Measurements from ENCODE around the gene HIVEP3.
"Not testable (repeated sequence)": the region's sequence is repeated elsewhere in the genome, so short reads cannot be mapped to it uniquely, and the experiment has no call there.

Gene HIVEP3

DNA sequence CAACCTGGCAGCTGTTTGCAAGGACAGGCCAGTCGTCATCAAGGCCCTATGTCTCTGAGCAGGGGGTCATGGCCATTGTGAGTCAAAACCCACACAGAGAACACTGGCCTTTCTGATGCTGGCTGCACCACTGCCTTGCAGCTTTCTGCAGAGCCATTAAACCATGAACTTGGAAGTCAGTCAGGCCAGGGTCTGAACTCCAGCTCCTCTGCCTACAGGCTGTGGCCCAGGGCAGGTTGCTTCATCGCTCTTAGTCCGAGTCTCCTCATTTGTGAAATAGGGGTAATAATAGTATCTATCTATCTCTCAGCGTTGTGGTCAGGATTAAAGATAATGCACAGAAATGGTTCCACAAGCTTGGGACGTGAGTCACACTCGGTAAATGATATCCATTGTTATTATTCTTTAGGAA is 35.8 kb upstream of the HIVEP3 start:
- Histone ChIP-seq H3K4me3 (ENCODE audit: control insufficient read depth in 1 of 7, extremely low read depth in 1 of 7, insufficient read depth in 4 of 7, low read depth in 2 of 7, low read length in 6 of 7) (no peak overlapping the region), H3K9me3 (ENCODE audit: control extremely low read depth in 1 of 5, control insufficient read depth in 4 of 5, insufficient read depth in 2 of 5, low read depth in 1 of 5, low read length in 4 of 5) (peaks cover 0 to 10% (median 0%) of the 10 kb centered on the region in 5 experiments), H3K27ac (ENCODE audit: insufficient read depth in 1 of 2, low read depth in 1 of 2, low read length in 2 of 2, poor library complexity in 1 of 2, severe bottlenecking in 2 of 2) (no peak overlapping the region), H3K36me3 (ENCODE audit: control insufficient read depth in 4 of 4, insufficient read depth in 4 of 4, low read length in 3 of 4) (no peaks in the 10 kb centered on the region), H3K4me1 (ENCODE audit: control extremely low read depth in 1 of 4, control insufficient read depth in 4 of 4, insufficient read depth in 4 of 4, low read length in 3 of 4) (peaks cover 0 to 14% (median 9%) of the 10 kb centered on the region in 4 experiments), H3K27me3 (replicated peaks in 2 of 5; ENCODE audit: control insufficient read depth in 4 of 5, insufficient read depth in 5 of 5, low read length in 4 of 5) (no peaks in the 10 kb centered on the region)
- 100% methylated on average over 5 of the region's 6 CpGs for WGBS (ENCODE audit: insufficient coverage)
- CTCF ChIA-PET: interaction anchor here (1.0 kb wide), 1 partner anchor 35 kb away, joined by 3 read pairs; no protein-coding TSS in a partner anchor
- no peak for DNase-seq
- POLR2A ChIA-PET: no interaction called here

DNA sequence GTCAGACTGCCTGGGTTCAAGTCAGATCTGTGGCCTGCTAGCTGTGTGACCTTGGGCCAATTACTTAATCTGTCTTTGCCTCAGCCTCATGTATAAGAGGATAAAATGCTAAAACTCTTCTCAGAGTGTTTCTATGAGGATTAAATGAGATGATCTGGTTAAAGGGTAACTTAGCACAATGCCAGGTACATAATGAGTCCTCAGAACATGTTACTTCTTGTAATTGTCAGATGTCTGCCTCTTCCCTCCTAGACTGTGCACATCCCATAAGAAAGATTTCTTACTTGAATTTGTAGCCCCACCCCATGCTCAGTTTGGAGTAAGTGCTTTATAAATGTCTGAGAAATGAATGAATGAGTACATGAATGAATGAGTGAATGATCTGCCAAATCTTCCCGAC is 34.6 kb upstream of the HIVEP3 start:
- Histone ChIP-seq H3K27me3 (replicated peaks in 2 of 5; ENCODE audit: control insufficient read depth in 4 of 5, insufficient read depth in 5 of 5, low read length in 4 of 5) (no peaks in the 10 kb centered on the region), H3K4me1 (ENCODE audit: control extremely low read depth in 1 of 4, control insufficient read depth in 4 of 4, insufficient read depth in 4 of 4, low read length in 3 of 4) (peaks cover 0 to 14% (median 9%) of the 10 kb centered on the region in 4 experiments), H3K36me3 (ENCODE audit: control insufficient read depth in 4 of 4, insufficient read depth in 4 of 4, low read length in 3 of 4) (no peaks in the 10 kb centered on the region), H3K9me3 (ENCODE audit: control extremely low read depth in 1 of 5, control insufficient read depth in 4 of 5, insufficient read depth in 2 of 5, low read depth in 1 of 5, low read length in 4 of 5) (peaks cover 0 to 13% (median 0%) of the 10 kb centered on the region in 5 experiments), H3K27ac (ENCODE audit: insufficient read depth in 1 of 2, low read depth in 1 of 2, low read length in 2 of 2, poor library complexity in 1 of 2, severe bottlenecking in 2 of 2) (no peak overlapping the region), H3K4me3 (ENCODE audit: control insufficient read depth in 1 of 7, extremely low read depth in 1 of 7, insufficient read depth in 4 of 7, low read depth in 2 of 7, low read length in 6 of 7) (no peak overlapping the region)
- ChIA-PET POLR2A (no interaction called here), CTCF (no interaction called here)
- DNase-seq: no peak
- WGBS (ENCODE audit: insufficient coverage): no CpG with 5 or more reads among the region's 1 CpG

- 100% methylated on average over 2 of the region's 2 CpGs for WGBS (ENCODE audit: insufficient coverage)
- CTCF ChIA-PET: no interaction called here
- no peak for DNase-seq
- Histone ChIP-seq H3K27ac (ENCODE audit: insufficient read depth in 1 of 2, low read depth in 1 of 2, low read length in 2 of 2, poor library complexity in 1 of 2, severe bottlenecking in 2 of 2) (no peak overlapping the region), H3K27me3 (replicated peaks in 2 of 5; ENCODE audit: control insufficient read depth in 4 of 5, insufficient read depth in 5 of 5, low read length in 4 of 5) (no peaks in the 10 kb centered on the region), H3K4me3 (ENCODE audit: control insufficient read depth in 1 of 7, extremely low read depth in 1 of 7, insufficient read depth in 4 of 7, low read depth in 2 of 7, low read length in 6 of 7) (no peak overlapping the region), H3K4me1 (ENCODE audit: control extremely low read depth in 1 of 4, control insufficient read depth in 4 of 4, insufficient read depth in 4 of 4, low read length in 3 of 4) (peaks cover 0 to 14% (median 9%) of the 10 kb centered on the region in 4 experiments), H3K9me3 (ENCODE audit: control extremely low read depth in 1 of 5, control insufficient read depth in 4 of 5, insufficient read depth in 2 of 5, low read depth in 1 of 5, low read length in 4 of 5) (peaks cover 0 to 16% (median 1%) of the 10 kb centered on the region in 5 experiments), H3K36me3 (ENCODE audit: control insufficient read depth in 4 of 4, insufficient read depth in 4 of 4, low read length in 3 of 4) (no peaks in the 10 kb centered on the region)
- POLR2A ChIA-PET: no interaction called here
Measured at GRCh38 chr1:41952208-41952607, 33.5 kb upstream of the HIVEP3 start.

DNA sequence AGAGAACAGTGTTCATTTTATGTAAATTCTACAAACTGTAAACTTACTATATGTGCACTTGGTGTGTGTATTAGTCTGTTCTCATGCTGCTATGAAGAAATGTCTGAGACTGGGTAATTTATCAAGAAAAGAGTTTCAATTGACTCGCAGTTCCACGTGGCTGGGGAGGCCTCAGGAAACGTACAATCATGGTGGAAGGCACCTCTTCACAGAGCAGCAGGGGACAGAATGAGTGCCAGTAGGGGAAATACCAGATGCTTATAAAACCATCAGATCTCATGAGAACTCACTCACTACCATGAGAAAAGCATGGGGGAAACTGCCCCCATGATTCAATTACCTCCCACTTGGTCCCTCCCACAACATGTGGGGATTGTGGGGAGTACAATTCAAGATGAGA is 32.8 kb upstream of the HIVEP3 start:
- Histone ChIP-seq H3K9me3 (ENCODE audit: control extremely low read depth in 1 of 5, control insufficient read depth in 4 of 5, insufficient read depth in 2 of 5, low read depth in 1 of 5, low read length in 4 of 5) (peaks cover 0 to 20% (median 1%) of the 10 kb centered on the region in 5 experiments), H3K4me1 (ENCODE audit: control extremely low read depth in 1 of 4, control insufficient read depth in 4 of 4, insufficient read depth in 4 of 4, low read length in 3 of 4) (peaks cover 0 to 14% (median 9%) of the 10 kb centered on the region in 4 experiments)
- DNase-seq; H3K4me3 ChIP-seq (ENCODE audit: control insufficient read depth in 1 of 7, extremely low read depth in 1 of 7, insufficient read depth in 4 of 7, low read depth in 2 of 7, low read length in 6 of 7); CTCF ChIA-PET; H3K27ac ChIP-seq (ENCODE audit: insufficient read depth in 1 of 2, low read depth in 1 of 2, low read length in 2 of 2, poor library complexity in 1 of 2, severe bottlenecking in 2 of 2); H3K36me3 ChIP-seq (ENCODE audit: control insufficient read depth in 4 of 4, insufficient read depth in 4 of 4, low read length in 3 of 4); POLR2A ChIA-PET; H3K27me3 ChIP-seq (replicated peaks in 2 of 5; ENCODE audit: control insufficient read depth in 4 of 5, insufficient read depth in 5 of 5, low read length in 4 of 5): not testable (repeated sequence)
- 100% methylated on average over 3 of the region's 3 CpGs for WGBS (ENCODE audit: insufficient coverage)

DNA sequence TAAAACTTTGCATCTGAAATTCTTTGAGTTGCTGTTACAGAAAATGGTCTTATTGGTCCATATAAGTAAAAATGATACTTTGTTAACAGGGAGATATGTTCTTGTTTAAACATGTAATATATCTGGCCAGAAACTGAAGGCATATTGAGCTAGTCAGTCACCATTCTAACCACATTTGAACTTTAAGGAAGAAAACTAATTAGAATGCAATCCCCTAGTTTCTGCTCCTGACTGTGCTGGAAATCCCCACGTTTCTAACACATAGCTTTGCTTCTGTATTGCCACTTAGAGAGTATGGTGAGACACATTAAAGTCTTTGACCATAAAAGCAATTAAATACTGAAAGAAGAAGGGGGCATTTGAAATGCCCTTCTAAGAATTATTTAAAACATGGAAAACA is 32.1 kb upstream of the HIVEP3 start:
- ChIA-PET POLR2A (no interaction called here), CTCF (interaction anchor here (0.6 kb wide), 1 partner anchor 1492 kb away, joined by 3 read pairs; no protein-coding TSS in a partner anchor)
- peaks cover 0 to 21% (median 1%) of the 10 kb centered on the region in 5 experiments for H3K9me3 ChIP-seq (ENCODE audit: control extremely low read depth in 1 of 5, control insufficient read depth in 4 of 5, insufficient read depth in 2 of 5, low read depth in 1 of 5, low read length in 4 of 5)
- DNase-seq: no peak
- H3K4me3 ChIP-seq (ENCODE audit: control insufficient read depth in 1 of 7, extremely low read depth in 1 of 7, insufficient read depth in 4 of 7, low read depth in 2 of 7, low read length in 6 of 7): no peak overlapping the region
- peaks cover 0 to 10% (median 7%) of the 10 kb centered on the region in 4 experiments for H3K4me1 ChIP-seq (ENCODE audit: control extremely low read depth in 1 of 4, control insufficient read depth in 4 of 4, insufficient read depth in 4 of 4, low read length in 3 of 4)
- no peaks in the 10 kb centered on the region for H3K36me3 ChIP-seq (ENCODE audit: control insufficient read depth in 4 of 4, insufficient read depth in 4 of 4, low read length in 3 of 4)
- WGBS (ENCODE audit: insufficient coverage): 67% methylated on average over 1 of the region's 1 CpG
- no peak overlapping the region for H3K27ac ChIP-seq (ENCODE audit: insufficient read depth in 1 of 2, low read depth in 1 of 2, low read length in 2 of 2, poor library complexity in 1 of 2, severe bottlenecking in 2 of 2)
- no peaks in the 10 kb centered on the region for H3K27me3 ChIP-seq (replicated peaks in 2 of 5; ENCODE audit: control insufficient read depth in 4 of 5, insufficient read depth in 5 of 5, low read length in 4 of 5)

- CTCF ChIA-PET: not testable (repeated sequence)
Measured at GRCh38 chr1:41945946-41946345, 27.2 kb upstream of the HIVEP3 start.

DNA sequence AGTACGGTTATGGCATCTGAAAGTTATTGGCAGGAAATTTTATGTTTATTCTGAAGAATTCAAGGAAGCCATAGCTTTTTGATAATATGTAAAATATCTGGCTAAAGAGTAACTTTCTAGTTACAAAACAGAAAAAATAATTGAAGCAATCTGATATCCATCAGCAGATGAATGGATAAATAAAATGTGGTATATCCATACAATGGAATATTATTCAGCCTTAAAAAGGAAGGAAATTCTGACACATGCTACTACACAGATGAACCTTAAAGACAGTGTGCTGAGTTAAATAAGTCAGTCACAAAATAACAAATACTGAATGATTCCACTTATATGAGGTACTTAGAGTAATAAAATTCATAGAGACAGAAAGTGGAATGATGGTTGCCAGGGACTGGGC is 25.0 kb upstream of the HIVEP3 start:
- no CpG with 5 or more reads among the region's 1 CpG for WGBS (ENCODE audit: insufficient coverage)
- POLR2A ChIA-PET: no interaction called here
- Histone ChIP-seq H3K27ac (ENCODE audit: insufficient read depth in 1 of 2, low read depth in 1 of 2, low read length in 2 of 2, poor library complexity in 1 of 2, severe bottlenecking in 2 of 2) (no peak overlapping the region), H3K4me3 (ENCODE audit: control insufficient read depth in 1 of 7, extremely low read depth in 1 of 7, insufficient read depth in 4 of 7, low read depth in 2 of 7, low read length in 6 of 7) (no peak overlapping the region), H3K4me1 (ENCODE audit: control extremely low read depth in 1 of 4, control insufficient read depth in 4 of 4, insufficient read depth in 4 of 4, low read length in 3 of 4) (no peaks in the 10 kb centered on the region), H3K27me3 (replicated peaks in 2 of 5; ENCODE audit: control insufficient read depth in 4 of 5, insufficient read depth in 5 of 5, low read length in 4 of 5) (no peaks in the 10 kb centered on the region), H3K36me3 (ENCODE audit: control insufficient read depth in 4 of 4, insufficient read depth in 4 of 4, low read length in 3 of 4) (peaks cover 0 to 3% (median 0%) of the 10 kb centered on the region in 4 experiments), H3K9me3 (ENCODE audit: control extremely low read depth in 1 of 5, control insufficient read depth in 4 of 5, insufficient read depth in 2 of 5, low read depth in 1 of 5, low read length in 4 of 5) (peaks cover 0 to 18% (median 3%) of the 10 kb centered on the region in 5 experiments)
- CTCF ChIA-PET: no interaction called here
- DNase-seq: no peak

More at GRCh38 chr1:41945946-41946345, 27.2 kb upstream of the HIVEP3 start:
- H3K27me3 ChIP-seq (replicated peaks in 2 of 5; ENCODE audit: control insufficient read depth in 4 of 5, insufficient read depth in 5 of 5, low read length in 4 of 5); H3K4me1 ChIP-seq (ENCODE audit: control extremely low read depth in 1 of 4, control insufficient read depth in 4 of 4, insufficient read depth in 4 of 4, low read length in 3 of 4); H3K36me3 ChIP-seq (ENCODE audit: control insufficient read depth in 4 of 4, insufficient read depth in 4 of 4, low read length in 3 of 4); H3K4me3 ChIP-seq (ENCODE audit: control insufficient read depth in 1 of 7, extremely low read depth in 1 of 7, insufficient read depth in 4 of 7, low read depth in 2 of 7, low read length in 6 of 7); H3K27ac ChIP-seq (ENCODE audit: insufficient read depth in 1 of 2, low read depth in 1 of 2, low read length in 2 of 2, poor library complexity in 1 of 2, severe bottlenecking in 2 of 2); POLR2A ChIA-PET; DNase-seq: not testable (repeated sequence)
- 95% methylated on average over 10 of the region's 10 CpGs for WGBS (ENCODE audit: insufficient coverage)
- peaks cover 0 to 31% (median 3%) of the 10 kb centered on the region in 5 experiments for H3K9me3 ChIP-seq (ENCODE audit: control extremely low read depth in 1 of 5, control insufficient read depth in 4 of 5, insufficient read depth in 2 of 5, low read depth in 1 of 5, low read length in 4 of 5)

Data from common myeloid progenitor, CD34-positive (primary cell).